Endodermal cell (in vitro differentiated cells): ENCODE data around the gene CLDN20. TPM values are rescaled to one million over a fixed set of nuclear protein-coding genes. Genes with fewer than 3 reads are reported as not detected.

Source experiments
- DNase-seq: peaks from one replicate; pipeline ENCODE4 v3.0.0-alpha.2; 2017
- H3K27ac ChIP-seq: 2 replicates; pipeline ENCODE4 v1.5.1; 2013; ENCODE audit warnings: mild to moderate bottlenecking, low read depth, low read length, moderate library complexity
- H3K27me3 ChIP-seq: 2 replicates; pipeline ENCODE4 v1.6.1; 2013; ENCODE audit warnings: mild to moderate bottlenecking, low read length, moderate library complexity; ENCODE audit not compliant: insufficient read depth, control insufficient read depth, poor library complexity, severe bottlenecking
- H3K36me3 ChIP-seq: 2 replicates; pipeline ENCODE4 v1.7.0; 2013; ENCODE audit warnings: mild to moderate bottlenecking, low read length, moderate library complexity; ENCODE audit not compliant: control insufficient read depth, insufficient read depth
- H3K4me1 ChIP-seq: one replicate; pipeline ENCODE4 v1.7.0; 2013; ENCODE audit warnings: low read length; ENCODE audit not compliant: control insufficient read depth, insufficient read depth
- H3K4me3 ChIP-seq: 2 replicates; pipeline ENCODE4 v1.5.1; 2013; ENCODE audit warnings: mild to moderate bottlenecking, low read length, moderate library complexity
- H3K9ac ChIP-seq: 2 replicates; pipeline ENCODE4 v1.6.1; 2013; ENCODE audit warnings: mild to moderate bottlenecking, low read length, moderate library complexity; ENCODE audit not compliant: poor library complexity, severe bottlenecking; ENCODE audit errors: extremely low read depth
- H3K9me3 ChIP-seq: 2 replicates; pipeline ENCODE4 v1.6.1; 2013; ENCODE audit warnings: mild to moderate bottlenecking, low read length, moderate library complexity; ENCODE audit not compliant: control insufficient read depth
- H3K27ac Mint-ChIP-seq: 2 replicates; pipeline ENCODE4 v1.8.0; 2020; ENCODE audit warnings: mixed read lengths
- H3K27me3 Mint-ChIP-seq: 2 replicates; pipeline ENCODE4 v1.8.0; 2021; ENCODE audit warnings: mild to moderate bottlenecking, mixed read lengths; ENCODE audit not compliant: insufficient read depth
- H3K36me3 Mint-ChIP-seq: 2 replicates; pipeline ENCODE4 v1.8.0; 2020; ENCODE audit warnings: low read depth, mixed read lengths
- H3K4me1 Mint-ChIP-seq: 2 replicates; pipeline ENCODE4 v1.8.0; 2020; ENCODE audit warnings: mixed read lengths
- H3K4me3 Mint-ChIP-seq: 2 replicates; pipeline ENCODE4 v1.8.0; 2020; ENCODE audit warnings: mild to moderate bottlenecking, moderate library complexity, mixed read lengths
- H3K9me3 Mint-ChIP-seq: 2 replicates; pipeline ENCODE4 v1.8.0; 2020; ENCODE audit warnings: mild to moderate bottlenecking, mixed read lengths
- CTCF ChIP-seq: fragments of 200-600 bp; sonication (generic); conservative IDR thresholded peaks from 2 replicates; pipeline ENCODE4 v1.5.0; 2021; ENCODE audit warnings: antibody characterized with exemption, mild to moderate bottlenecking
- WGBS, 2 experiments: methylation state at CpG; one replicate each; pipeline versions ENCODE4 v1.1.5 to v1.1.7; 2013; ENCODE audit warnings: missing lambda C conversion rate in 2 of 2, mixed read lengths in 1 of 2; ENCODE audit not compliant: insufficient coverage in 1 of 2, insufficient read length in 1 of 2; 5-methylcytosine and 5-hydroxymethylcytosine counted together
- total RNA-seq, 2 donors: library from RNA; stranded (reverse); fragmentation: NEBNext Ultra II Directional in 1 of 2; extraction: Animal tissue kit (Norgen Biotek cat#: 25700) in 1 of 2; gene quantifications; 2 replicates in 1 of 2; 3 replicates in 1 of 2; pipeline ENCODE4 v1.2.1, GENCODE V29; 2021

CLDN20 gene
- total RNA-seq, 2 donors from 2014 or later, result not detected

- H3K27me3 ChIP-seq, result no peaks in the 10 kb centered on the region
- peaks cover 27% of the 10 kb centered on the region for H3K36me3 Mint-ChIP-seq
- H3K27me3 Mint-ChIP-seq, result no peaks in the 10 kb centered on the region
- peaks cover 5% of the 10 kb centered on the region for H3K4me1 ChIP-seq
- H3K4me3 ChIP-seq, result no peak overlapping the region
- no peaks in the 10 kb centered on the region for H3K9me3 ChIP-seq
- DNase-seq, result no peak
- H3K9me3 Mint-ChIP-seq, result no peaks in the 10 kb centered on the region
- no peak for TF ChIP-seq CTCF
- H3K36me3 ChIP-seq, result peaks cover 75% of the 10 kb centered on the region
- H3K4me3 Mint-ChIP-seq, result no peak overlapping the region
- no peak overlapping the region for H3K27ac ChIP-seq
- 100% methylated on average over 1 of the region's 1 CpG; no CpG with 5 or more reads in 1 of the 2 experiments for WGBS, 2 experiments
- peaks cover 19% of the 10 kb centered on the region for H3K4me1 Mint-ChIP-seq
- no peak overlapping the region for H3K9ac ChIP-seq
- H3K27ac Mint-ChIP-seq, result no peak overlapping the region
Observed at GRCh38 chr6:155274533-155274932, 10.7 kb downstream of the CLDN20 start.

GRCh38 chr6:155275808-155276480, 12.1 kb downstream of the CLDN20 start:
- Histone ChIP-seq H3K27ac (no peak overlapping the region), H3K27me3 (no peaks in the 10 kb centered on the region), H3K4me1 (peaks cover 2% of the 10 kb centered on the region), H3K36me3 (peaks cover 82% of the 10 kb centered on the region), H3K9me3 (no peaks in the 10 kb centered on the region), H3K9ac (no peak overlapping the region), H3K4me3 (no peak overlapping the region)
- no peak for DNase-seq
- Mint-ChIP-seq H3K36me3 (peaks cover 30% of the 10 kb centered on the region), H3K9me3 (no peaks in the 10 kb centered on the region), H3K4me1 (peaks cover 11% of the 10 kb centered on the region), H3K27ac (peak overlapping the region; percentile 45), H3K27me3 (no peaks in the 10 kb centered on the region), H3K4me3 (no peak overlapping the region)
- TF ChIP-seq CTCF, result no peak
- WGBS, 2 experiments, result 84 to 94% methylated on average over 3 to 8 of the region's 10 CpGs

DNA sequence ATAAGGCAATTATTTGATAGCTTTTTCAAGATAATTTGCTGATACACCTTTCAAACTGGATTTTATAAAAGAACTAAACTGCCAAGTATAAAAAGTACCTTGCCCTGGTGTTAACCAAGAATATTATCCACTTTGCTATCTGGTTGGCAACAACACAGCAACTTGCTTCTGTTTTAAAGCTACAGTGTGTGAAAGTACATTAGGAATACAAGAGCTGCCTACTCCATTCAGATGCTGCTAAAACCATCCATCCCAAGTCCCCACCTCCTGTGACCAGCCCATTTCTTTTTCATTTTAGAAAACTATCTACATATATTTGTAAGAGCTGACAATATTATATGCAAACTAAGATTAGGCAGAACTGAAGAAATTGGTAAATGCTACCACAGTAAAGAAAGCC, 12.8 kb downstream of the CLDN20 start:
- Histone ChIP-seq H3K36me3 (peaks cover 79% of the 10 kb centered on the region), H3K4me1 (peaks cover 2% of the 10 kb centered on the region), H3K9ac (no peak overlapping the region), H3K9me3 (no peaks in the 10 kb centered on the region), H3K4me3 (no peak overlapping the region), H3K27me3 (no peaks in the 10 kb centered on the region), H3K27ac (no peak overlapping the region)
- H3K4me3 Mint-ChIP-seq, result no peak overlapping the region
- H3K27me3 Mint-ChIP-seq, result no peaks in the 10 kb centered on the region
- H3K4me1 Mint-ChIP-seq, result peaks cover 11% of the 10 kb centered on the region
- DNase-seq, result no peak
- H3K36me3 Mint-ChIP-seq, result peaks cover 30% of the 10 kb centered on the region
- no peak overlapping the region for H3K27ac Mint-ChIP-seq
- TF ChIP-seq CTCF, result no peak
- H3K9me3 Mint-ChIP-seq, result no peaks in the 10 kb centered on the region
